Activated T-helper 1 cell treated with Interleukin-2 at 50 U/mL for 16 hours (primary cell): ENCODE data around the gene EXOC5.
"Not testable (repeated sequence)": the region's sequence is repeated elsewhere in the genome, so short reads cannot be mapped to it uniquely, and the experiment has no call there.

Source experiments
- DNase-seq: peaks from one replicate; pipeline ENCODE4 v3.0.0-alpha.2; 2020; ENCODE audit warnings: low read depth

The EXOC5 gene

DNA sequence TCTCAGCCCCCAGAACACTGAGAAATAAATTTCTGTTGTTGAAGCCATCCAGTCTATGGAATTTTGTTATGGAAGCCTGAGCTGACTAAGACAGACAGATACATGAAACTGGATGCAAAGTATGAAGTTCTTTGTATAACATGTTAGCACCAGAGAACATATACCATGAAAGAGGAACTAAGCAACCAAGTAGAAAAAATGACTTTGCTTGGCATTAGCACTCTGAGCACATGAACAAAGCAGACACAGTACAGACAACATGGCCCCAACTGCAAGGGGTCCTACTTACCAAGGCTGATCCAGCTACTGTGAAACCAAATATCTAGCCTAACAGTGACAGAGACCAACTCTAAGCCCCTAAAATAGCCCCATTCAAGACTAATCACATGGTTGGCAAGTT lies 13.8 kb downstream of the EXOC5 start:
- no peak for DNase-seq

DNA sequence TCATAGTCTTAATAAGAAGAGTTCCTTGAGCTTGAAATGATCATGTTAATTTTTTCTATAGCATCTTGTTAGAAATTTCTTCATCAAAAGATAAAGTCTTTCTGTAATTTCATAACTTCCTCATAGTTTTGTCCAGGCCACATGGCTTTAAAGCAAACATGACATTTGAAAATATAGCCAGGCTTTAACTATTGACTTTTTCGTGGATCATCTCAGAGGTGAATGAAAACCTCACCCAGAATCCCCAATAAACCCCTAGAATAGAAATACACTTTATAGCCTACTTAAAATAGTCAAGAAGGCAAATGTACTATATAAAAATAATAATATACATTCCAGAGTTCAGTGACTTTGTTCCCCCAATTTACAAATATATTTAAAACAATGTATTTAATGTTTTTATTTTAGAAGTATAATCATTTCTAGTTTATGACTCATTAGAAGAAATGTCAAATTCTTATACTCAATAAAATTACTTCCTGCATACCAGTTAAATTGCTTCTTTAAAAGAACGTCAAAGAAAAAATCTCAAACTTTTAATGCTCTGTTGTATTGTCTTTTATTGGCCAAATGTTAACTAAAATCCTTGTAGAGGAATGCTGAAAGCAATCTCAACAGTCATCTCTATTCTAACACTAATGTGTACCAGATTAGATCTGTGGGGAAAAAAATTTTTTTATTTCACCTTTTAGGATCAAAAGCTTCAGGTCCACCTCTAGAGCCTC lies 21.6 kb downstream of the EXOC5 start:
- no peak for DNase-seq

DNA sequence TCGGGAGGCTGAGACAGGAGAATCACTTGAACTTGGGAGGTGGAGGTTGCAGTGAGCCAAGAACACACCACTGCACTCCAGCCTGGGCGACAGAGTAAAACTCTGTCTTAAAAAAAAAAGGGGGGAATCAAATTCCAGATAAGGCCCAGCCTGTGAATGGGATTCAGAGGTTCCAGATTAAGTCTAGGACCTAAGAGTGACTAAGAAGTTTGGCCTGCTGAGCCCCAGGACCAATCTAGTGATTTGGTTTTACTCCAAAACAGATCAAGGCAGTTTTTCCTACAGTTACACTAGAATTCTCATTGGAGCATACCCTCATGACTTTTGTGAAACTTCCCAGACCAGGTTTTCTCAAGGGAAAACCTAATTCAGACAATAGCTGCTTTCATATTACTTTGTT lies 22.8 kb downstream of the EXOC5 start:
- DNase-seq: no peak

DNA sequence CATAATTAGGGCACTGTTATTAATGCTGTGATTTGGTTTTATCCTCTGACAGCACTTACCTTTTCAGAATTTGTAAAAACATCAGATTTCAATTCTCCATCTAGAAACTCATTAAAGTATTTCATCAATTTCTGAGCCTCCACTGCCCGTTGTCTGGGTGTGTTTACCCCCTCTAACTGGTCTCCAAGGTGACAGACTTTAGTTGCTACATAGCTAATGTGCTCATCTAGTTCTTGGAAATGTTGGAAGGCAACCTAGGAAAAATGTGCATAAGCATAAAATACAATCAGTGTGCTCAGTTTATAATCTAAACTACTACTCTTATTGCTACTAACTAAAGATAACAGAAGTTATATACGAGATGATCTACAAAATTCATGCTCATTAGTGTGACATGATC lies 24.6 kb downstream of the EXOC5 start:
- DNase-seq: no peak

DNA sequence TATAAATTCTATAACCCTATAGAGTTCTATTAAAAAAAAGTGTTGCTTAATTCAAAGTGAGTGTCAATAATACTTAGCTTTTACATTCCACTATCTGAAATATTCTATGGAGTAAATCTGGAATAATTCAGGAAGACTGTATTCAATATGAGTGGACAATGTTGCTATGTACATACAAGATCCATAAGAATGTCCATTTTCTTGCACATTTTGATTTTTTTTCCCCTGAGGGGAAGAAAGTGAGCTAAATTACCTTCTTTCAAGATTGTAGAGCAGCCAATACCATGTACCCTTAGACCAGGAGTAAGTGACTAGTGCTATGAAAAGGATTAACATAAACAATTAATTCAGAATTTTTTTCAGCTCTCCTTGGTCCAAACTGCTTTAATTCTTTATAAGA lies 25.4 kb downstream of the EXOC5 start:
- no peak for DNase-seq

DNA sequence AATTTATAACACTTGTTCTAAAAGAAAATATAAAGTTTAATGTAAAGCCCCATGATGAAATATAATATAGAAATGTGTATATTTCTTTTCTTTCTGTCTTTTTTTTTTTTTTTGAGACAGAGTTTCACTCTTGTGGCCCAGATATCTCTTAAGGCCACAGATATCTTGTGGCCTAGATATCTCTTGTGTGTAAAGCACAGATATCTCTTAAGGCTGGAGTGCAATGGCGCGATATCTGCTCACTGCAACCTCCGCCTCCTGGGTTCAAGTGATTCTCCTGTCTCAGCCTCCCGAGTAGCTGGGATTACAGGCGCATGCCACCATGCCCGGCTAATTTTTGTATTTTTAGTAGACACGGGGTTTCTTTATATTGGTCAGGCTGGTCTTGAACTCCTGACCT lies 28.6 kb downstream of the EXOC5 start:
- not testable (repeated sequence) for DNase-seq

DNA sequence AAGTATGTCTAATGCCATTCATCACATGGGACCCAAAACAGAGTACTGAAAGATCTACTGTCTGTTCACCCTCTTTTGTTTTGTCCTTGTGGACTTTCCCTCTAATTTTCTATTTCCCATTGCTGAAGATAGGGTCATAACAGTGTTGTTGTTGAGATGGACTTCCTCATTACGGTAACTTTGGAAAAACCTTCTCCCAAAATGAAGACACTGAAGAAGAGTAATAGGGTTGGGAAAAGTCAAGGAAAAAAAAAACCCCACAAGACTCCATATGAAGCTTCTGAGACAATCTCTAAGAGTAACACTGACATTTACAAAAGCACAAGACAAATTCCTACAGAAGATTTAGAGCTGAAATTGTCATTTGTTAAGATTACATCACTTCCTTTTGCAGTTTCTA lies 36.7 kb downstream of the EXOC5 start:
- DNase-seq: no peak

DNA sequence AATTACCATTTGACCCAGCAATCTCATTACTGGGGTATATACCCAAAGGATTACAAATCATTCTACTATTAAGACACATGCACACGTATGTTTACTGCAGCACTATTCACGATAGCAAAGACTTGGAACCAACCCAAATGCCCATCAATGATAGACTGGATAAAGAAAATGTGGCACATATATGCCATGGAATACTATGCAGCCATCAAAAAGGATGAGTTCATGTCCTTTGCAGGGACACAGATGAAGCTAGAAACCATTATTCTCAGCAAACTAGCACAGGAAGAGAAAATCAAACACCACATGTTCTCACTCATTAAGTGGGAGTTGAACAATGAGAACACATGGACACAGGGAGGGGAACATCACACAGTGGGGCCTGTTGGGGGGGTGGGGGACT lies 40.4 kb downstream of the EXOC5 start:
- DNase-seq: not testable (repeated sequence)

DNA sequence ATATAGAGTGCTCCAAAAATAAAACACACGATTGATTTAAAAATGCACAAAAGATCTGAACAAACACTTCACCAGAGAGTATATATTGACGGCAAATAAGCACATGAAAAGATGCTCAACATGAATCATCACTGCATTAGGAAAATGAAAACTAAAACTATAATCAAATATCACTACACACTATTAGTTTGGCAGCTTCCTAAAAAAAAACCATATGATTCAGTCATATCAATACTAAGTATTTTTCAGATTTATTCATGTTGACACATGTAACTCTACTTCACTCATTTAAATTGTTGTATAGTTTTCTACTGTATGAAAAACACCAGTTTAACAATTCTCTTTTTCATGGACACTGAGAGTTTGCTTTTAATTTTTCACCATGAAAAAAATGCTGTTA lies 41.6 kb downstream of the EXOC5 start:
- no peak for DNase-seq

DNA sequence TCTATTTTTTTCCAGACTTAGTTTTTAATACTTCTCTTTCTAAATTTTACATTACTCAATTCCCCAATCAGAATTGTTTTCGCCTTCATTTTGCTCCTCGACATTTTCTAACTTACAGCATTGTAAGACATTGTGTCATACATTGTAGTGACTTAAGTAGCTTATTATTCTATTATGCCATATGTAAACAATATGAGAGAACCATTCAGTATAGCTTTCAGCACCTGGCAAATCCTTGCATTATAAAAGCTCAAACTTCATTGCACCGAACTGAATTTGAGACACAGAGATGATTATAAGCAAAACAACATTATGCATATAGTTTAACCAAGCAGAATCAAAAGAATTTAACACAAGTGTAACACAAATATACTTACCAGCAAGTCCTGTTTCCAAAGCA lies 46.8 kb downstream of the EXOC5 start:
- no peak for DNase-seq

DNA sequence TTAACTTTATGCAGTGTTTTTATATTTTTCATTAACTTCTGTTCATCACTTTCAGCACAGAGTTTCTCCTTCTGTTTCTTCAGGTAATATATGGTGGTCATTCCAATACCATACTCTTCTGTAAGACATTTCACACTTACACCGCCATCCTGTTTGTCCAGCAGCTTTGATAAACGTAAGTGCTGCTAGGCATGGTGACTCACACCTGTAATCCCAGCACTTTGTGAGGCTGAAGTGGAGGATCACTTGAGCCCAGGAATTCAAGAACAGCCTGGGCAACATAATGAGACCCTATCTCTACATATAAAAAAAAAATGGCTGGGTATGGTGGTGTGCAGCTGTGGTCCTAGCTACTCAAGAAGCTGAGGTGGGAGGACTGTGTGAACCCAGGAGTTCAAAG lies 55.8 kb downstream of the EXOC5 start:
- DNase-seq: no peak

DNA sequence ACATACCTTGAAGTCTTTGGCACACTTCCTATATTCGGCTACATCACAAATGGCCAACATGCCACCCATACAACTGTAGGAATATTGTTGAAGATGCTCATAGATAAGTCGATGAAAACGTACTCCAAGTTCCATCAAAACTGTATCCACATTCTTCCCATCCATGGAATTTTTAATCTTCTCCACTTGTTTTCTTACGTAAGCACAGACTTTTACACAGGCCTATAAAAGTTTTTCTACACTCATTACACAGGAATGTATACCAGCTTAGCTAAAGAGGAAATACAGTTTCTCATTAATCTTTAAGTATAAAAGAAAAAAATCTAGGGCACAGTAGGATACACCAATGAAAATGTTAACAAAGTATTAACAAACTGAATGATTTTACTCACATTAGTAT lies 59.1 kb downstream of the EXOC5 start:
- DNase-seq: no peak

DNA sequence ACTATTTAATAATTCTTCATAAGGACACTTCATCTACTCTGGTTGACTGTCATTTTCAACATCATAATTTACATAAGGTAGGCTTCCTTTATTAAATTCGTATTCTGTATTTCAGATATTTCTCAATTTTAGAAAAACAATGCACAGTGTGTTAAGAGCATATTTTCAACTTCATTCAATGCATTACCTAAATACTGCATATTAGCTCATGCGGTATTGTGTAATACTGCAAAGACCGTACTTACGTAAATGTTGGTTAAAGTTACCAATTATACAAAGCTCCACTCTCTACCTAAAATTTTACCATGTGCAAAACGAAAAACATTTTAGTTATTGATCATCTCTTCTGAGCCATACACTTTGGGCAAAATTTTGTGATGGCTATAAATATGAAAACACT lies 62.8 kb downstream of the EXOC5 start:
- no peak for DNase-seq

DNA sequence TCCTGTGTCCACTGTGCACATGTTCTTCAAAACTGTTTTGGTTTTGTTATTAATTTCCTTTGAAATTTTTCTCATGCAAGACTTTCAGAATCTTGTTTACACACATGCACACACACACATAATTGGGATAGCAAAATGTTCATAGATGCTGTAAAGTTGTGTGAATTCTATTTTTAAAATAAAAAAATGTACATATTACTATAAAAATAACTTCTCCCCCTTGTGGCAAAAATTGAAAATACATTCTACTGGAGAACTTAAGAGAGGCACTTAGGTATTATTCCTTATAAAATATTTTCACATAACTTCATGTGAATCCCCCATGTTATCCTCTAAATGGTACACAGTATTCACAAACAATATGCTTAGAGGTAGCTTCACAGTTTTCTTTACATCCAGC lies 66.0 kb downstream of the EXOC5 start:
- DNase-seq: not testable (repeated sequence)

DNA sequence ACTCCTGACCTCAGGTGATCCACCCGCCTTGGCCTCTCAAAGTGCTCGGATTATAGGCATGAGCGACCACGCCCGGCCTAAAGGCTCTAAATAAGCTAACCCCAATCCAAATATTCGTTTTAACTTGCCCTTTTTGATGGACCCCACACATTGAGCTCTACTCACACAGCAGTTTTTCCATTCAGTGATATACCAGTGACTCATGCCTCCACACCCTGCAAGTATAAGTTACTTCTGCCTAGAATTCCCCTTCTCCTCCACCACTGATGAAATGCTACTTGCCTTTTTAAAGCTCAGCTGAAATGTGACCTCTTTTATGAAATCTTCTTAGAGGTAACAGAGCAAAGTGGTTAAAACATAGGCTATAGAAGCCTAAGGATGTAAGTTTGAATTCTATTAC lies 68.8 kb downstream of the EXOC5 start:
- DNase-seq: no peak

DNA sequence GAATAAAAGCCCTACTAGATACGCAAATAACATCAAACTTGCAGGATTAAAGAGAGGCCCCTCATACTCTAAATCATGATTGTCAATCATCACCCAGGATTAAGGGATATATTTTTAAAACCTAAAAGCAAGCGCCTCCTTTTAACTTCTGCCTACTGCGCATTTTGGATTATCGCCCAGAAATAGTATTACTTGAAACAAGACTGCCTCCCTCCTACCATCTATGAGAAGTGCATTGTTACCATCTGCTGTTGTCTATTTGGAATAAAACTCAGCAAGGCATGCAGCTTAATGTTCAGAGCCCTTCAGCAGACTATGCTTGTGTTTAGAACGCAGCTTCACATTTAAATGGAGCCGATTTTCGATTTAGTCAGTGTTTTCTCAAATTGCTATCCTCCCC lies 79.6 kb downstream of the EXOC5 start:
- no peak for DNase-seq

DNA sequence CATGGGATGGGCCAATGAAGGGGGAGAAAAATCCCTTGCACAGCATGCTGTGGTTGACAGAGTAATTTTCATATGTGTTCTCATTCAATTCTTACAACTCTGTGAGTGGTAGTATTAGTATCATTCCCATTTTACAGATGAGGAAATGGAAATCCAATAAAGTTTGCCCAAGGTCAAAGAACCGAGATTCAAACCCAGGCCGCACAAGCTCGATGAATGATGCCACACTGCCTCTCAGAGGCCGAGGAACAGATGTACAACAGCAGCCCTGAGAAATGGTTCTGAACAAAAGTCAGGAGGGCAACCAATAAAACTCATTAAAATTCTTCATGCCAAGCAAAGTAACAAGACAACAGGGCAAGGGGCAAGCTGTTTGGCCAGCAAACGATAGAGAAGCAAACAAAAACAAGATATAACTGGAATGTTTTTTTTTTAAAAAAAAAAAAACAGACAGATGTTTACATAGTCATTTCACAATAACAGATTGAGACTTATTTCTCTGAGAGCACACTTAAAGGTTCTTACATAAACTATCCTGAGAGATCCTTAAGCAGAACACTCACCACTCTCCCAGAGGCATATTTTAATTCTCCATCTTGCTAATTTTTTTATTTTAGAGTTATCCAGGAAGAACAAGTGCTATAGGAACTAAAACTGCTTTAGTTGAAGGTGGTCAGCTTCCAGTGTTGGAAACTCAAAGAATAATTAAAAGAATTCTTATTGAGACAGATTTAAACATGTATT lies 85.8 kb downstream of the EXOC5 start:
- no peak for DNase-seq

DNA sequence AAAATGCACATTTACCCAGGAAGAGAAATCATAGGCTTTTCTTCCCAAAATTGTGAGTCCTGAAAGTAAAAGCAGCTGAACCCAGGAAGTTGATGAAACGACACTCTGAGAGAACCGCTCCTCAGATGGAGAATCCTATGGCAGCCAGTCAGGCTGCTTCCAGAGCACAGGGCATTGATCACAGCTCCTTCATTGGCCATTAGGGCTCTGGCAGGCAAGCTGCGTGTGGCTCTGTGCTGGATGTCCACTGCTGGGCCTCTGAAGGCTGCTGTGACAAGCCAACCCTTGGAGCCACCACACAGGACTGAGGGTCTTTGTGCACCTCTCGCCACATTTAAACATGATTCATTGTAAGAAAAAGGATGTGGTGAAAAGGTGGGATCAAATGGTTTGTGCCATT lies 89.4 kb downstream of the EXOC5 start:
- no peak for DNase-seq

DNA sequence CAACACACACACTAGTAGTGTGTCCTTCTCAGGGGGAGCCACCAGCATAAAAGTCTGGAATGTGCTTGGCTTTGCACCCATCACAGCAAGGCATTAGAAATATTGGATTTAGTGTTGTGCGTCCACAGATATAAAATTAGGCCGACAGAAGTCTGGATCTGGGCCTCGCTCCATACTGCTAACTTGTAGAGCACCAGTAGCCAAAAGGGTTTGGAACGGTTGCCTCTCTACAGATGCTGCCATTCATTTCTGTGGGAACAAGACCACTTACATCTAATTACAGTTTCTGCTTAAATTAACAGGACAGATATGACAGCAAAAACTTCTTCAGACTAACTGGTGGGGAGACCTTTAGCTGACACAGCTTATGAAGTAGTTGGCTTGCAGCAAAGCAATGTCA lies 94.2 kb downstream of the EXOC5 start:
- DNase-seq: no peak

DNA sequence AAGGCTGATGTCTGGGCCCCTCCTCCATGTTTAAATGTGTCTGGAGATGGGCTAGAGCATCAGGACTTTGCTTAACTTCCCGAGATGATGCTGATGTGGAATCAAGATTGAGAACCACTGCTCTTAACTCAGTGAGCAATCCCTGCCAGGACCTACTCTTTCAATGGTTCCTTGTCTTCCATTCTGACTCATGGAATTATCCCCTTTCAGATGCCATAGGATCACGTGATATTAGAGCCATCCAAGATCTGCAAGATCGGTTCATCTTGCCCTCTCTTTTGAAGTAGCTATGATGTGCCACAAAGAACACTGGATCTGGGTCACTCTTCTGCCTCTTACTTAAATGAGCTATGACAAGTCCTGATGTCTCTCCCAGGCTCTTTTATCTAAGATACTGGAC lies 96.8 kb downstream of the EXOC5 start:
- DNase-seq: no peak

DNA sequence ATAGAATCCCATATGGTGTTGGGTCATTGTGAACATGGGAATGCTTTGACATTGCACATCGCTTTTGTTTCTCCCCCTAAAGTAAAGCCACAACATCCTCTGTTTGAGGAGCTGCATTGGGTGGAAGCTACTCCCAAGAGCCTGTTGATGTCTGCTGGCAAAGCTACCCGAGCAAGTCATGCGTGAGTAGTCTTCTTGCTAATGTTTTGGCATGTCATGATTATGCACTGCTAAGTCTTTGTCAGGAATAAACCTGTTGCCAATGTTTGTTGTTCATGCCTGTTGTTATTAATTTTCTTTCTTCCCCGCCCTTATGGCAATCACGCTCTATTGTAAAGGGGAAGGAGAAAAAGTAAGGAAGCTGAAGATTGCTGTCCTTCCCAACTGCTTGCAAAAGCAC lies 97.3 kb downstream of the EXOC5 start:
- DNase-seq: no peak

DNA sequence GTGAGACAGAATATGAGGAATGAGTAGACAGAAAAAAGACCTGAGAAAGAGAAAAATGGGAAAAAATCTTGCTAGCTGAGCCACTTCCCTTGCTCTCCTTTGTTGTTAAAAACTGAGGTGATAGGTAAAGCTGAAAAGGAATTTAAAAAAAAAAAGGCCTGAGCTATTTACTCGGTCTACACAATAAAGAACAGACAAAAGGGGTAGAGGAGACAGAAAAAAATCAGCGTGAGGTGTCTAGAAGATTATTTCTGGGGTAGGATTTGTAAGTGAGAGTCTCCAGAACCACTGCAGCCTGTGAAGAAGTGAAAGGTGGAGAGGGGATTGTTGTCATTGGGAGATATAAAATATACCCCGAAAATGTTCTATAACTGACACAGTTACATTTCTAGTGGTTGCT lies 98.8 kb downstream of the EXOC5 start:
- DNase-seq: no peak

DNA sequence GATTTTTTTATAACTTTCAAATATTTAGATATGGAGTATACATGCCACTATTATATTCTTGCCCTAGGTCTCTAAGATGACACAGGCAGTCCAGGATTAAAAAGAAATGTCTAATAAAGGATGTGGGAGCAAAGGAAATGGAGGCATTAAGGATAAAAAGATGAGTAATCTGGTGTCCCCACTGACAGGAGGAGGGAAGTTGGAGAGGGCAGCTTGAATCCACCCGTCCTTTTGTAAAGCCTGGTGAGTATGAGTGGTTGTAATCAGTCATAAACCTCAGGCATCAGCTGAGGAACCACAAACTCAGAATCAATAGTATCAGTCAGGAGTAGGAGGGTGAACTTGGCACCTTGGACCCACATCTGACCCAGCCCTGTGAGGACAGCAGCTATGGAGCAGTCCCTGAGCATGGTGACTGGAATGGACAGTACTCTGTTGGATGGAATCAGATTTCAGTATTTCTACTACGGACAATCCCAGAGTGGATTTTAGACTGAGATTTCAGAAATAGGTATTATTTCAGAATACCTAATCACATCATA lies 100.5 kb downstream of the EXOC5 start:
- no peak for DNase-seq
